SH-SY5Y (cell line): ENCODE results near the gene PLCD4.

ENCODE experiments used
- GATA2 ChIP-seq: IDR thresholded peaks from 2 replicates; pipeline ENCODE4 v1.6.1; 2011; ENCODE audit warnings: mild to moderate bottlenecking, low read depth, low read length
- GATA3 ChIP-seq: IDR thresholded peaks from 2 replicates; pipeline ENCODE4 v1.6.1; 2011; ENCODE audit warnings: low read depth, mild to moderate bottlenecking, low read length, moderate library complexity

DNA sequence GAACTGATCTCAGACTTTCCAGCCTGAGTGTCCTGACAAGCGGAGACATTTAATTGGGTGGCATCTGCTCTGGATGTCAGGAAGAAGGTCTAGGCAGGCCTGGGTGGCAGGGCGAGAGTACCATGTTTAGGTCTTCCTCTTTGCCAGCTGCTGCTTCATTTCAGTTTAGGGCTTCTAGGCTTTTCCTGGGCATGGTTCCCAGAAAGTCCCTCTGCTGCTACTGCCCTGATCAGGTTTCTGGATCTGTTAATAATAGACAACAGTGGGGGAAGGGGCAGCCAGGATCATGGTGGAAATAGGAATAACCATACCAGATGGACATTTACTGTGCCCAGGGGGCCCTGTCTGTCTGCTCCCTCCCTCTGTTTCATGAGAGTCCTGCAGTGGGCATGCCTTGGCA lies 2.3 kb upstream of the PLCD4 start:
- TF ChIP-seq GATA3: no peak
- peak; percentile 83 for TF ChIP-seq GATA2
